ENCODE data around the gene ZBTB7C. TPM values are rescaled to one million over a fixed set of nuclear protein-coding genes. Genes with fewer than 3 reads are reported as not detected.

The ZBTB7C gene
- 10 to 100 TPM; 25.1 to 36.4 TPM for total RNA-seq

DNA sequence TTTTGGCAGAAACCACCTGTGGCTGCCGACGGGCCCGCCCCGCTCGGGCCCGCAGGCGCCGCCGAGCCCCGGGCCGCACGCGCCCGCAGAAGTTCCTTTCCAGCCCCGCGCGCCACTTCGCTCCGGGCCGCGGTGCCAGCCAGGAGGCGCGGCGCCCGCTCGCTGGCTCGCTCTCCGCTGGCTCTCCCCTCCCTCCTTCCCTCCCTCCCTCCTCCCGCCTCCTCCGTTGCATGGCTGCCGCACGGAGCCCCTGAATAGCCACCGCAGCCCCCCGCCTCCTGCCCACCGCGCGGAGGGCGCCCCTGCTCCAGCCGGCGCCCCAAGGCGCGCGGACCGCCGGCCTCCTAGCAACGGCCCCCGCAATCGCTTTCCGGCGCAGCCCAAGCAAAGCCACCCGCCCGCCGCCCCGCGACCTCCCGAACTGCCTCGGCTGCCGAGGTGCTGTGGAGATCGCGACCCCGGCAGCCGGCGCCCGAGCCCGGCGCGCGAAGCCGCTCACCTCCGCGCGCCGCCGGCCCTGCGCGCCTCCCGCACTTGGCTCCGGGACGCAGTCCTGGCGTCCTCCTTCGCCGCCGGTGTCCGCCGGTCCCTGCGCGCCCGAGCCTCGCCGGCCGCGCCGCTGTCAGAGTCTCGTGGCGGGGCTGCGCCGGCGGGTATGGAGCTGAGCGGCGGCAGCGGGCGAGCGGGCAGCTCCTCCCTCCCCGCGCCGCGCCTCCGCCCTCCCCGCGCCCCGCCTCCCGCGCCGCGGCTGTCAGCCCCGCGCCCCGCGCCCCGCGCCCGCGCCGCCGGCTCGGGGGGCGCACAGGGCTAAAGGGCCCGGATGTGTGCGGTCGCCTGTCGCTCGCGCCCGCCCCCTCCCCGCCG, at the start of gene ZBTB7C:
ZBTB7C (minus strand) TSS at position 657 of the 864 bp plus-strand sequence.
- DNase-seq, result peak; percentile 37
- H3K9me3 ChIP-seq, result no peaks in the 10 kb centered on the region
- H3K27me3 ChIP-seq, result peaks cover 46% of the 10 kb centered on the region
- H3K4me3 ChIP-seq, result peak within 1 kb of the TSS; percentile 72
- intact Hi-C loops (cut with DNase I), result no loop called here
- H3K4me1 ChIP-seq, result peaks cover 9% of the 10 kb centered on the region
- TF ChIP-seq, protein P1, sequence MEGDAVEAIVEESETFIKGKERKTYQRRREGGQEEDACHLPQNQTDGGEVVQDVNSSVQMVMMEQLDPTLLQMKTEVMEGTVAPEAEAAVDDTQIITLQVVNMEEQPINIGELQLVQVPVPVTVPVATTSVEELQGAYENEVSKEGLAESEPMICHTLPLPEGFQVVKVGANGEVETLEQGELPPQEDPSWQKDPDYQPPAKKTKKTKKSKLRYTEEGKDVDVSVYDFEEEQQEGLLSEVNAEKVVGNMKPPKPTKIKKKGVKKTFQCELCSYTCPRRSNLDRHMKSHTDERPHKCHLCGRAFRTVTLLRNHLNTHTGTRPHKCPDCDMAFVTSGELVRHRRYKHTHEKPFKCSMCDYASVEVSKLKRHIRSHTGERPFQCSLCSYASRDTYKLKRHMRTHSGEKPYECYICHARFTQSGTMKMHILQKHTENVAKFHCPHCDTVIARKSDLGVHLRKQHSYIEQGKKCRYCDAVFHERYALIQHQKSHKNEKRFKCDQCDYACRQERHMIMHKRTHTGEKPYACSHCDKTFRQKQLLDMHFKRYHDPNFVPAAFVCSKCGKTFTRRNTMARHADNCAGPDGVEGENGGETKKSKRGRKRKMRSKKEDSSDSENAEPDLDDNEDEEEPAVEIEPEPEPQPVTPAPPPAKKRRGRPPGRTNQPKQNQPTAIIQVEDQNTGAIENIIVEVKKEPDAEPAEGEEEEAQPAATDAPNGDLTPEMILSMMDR (IDR thresholded peaks at IDR 0.05), result no peak
- H3K27ac ChIP-seq, result peak within 1 kb of the TSS; percentile 4
- H3K9ac ChIP-seq (ENCODE audit: low read depth in 2 of 2, low read length in 2 of 2), result peak within 1 kb of the TSS in 1 of 2 donors; percentile 59
- no peaks in the 10 kb centered on the region for H3K36me3 ChIP-seq

DNA sequence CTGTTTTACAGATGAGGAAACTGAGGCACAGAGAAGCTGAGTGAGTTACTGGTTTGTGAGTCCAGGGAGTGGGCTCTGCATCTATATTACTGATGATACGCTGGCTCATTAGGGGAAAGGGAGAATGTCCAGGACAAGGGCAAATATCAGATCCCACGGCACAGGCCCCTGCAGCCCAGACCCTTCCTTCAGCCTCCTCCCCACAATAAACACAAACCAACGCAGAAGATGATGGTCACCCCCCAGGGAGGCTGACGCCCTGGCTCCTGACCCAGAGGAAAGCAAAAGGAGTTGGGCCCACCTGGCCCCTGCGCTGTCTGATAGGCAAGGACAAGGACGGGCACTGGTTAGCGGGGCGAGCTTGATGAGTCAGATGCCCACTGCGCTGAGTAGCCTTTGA, 47.7 kb upstream of the ZBTB7C start:
- Histone ChIP-seq H3K4me1 (no peaks in the 10 kb centered on the region), H3K9me3 (no peaks in the 10 kb centered on the region), H3K4me3 (no peak overlapping the region), H3K9ac (ENCODE audit: low read depth in 2 of 2, low read length in 2 of 2) (no peak overlapping the region), H3K27ac (no peak overlapping the region), H3K27me3 (no peaks in the 10 kb centered on the region), H3K36me3 (no peaks in the 10 kb centered on the region)
- DNase-seq, result no peak
- TF ChIP-seq, protein P1 (IDR thresholded peaks at IDR 0.05), result no peak
- intact Hi-C loops (cut with DNase I), result no loop called here

DNA sequence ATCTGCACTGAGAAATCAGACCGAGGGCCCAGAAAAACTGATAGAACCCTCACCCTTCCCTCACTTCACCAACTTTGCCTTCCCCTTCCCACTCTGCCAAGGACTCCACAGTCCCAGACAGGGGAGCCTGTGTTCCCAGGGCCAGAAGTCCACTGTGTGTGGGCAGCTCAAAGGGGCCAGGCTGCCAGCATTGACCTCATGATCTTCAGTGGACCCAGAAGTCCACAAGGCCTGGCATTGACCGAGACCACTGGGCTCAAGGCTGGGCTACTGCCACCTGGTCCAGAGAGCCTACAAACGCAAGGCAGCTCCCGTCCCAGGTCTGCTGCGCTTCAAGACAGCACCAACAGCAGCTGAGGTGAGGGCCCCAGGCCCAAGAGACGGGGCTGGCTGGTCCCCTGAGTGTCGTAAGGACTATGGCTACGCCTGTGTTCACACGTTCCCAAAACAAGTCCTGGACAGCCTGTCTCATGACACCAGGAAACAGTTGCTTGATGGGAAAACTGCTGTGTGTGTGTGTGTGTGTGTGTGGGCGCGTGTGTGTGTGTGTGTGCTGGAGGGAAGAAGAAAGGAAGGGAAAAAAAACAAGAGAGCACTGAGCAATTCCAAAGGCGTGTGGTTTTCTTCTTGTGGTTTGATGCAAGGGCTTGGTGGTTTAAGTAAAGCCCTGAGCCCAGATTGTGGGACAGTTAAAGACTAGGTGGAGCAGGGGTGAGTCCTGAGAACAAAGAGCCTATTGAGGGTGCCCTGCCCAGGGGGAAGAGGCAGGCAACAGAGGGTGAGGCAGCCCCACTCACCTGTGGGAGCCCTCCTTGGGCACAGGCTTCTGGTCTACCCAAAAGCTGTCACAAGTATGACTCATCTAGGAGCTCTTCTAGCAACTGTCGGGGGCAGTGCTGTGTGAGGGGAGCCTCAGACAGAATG, 46.6 kb upstream of the ZBTB7C start:
- TF ChIP-seq, protein P1 (IDR thresholded peaks at IDR 0.05), result no peak
- Histone ChIP-seq H3K4me3 (no peak overlapping the region), H3K27ac (no peak overlapping the region), H3K27me3 (no peaks in the 10 kb centered on the region), H3K36me3 (no peaks in the 10 kb centered on the region), H3K9ac (ENCODE audit: low read depth in 2 of 2, low read length in 2 of 2) (no peak overlapping the region), H3K9me3 (no peaks in the 10 kb centered on the region), H3K4me1 (no peaks in the 10 kb centered on the region)
- intact Hi-C loops (cut with DNase I), result no loop called here
- peak; percentile 55 for DNase-seq

DNA sequence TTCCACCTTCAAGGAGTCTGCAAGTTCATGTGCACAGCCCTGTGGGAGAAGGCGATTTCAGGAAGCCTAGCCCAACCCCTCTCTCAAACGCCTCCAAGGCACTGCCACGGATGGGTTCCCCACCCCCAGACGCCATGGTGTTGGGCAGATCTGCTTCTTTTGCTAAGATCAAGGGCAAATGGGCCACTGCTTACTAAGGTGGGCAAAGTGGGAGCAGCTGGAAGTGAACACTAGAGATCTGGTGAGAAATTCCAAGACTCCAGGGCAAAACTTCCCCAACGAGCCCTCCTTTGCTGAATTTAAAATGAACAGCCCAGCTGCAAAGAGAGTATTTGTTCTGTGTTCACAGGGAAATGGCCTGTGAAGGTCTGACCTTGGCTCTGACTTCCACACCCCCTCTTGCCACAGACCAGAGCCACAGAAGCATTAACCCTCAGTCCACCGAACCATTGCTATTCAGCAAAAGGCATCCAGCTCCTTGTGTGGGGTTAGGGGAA, 45.1 kb upstream of the ZBTB7C start:
- no peak for DNase-seq
- Histone ChIP-seq H3K4me1 (no peaks in the 10 kb centered on the region), H3K9ac (ENCODE audit: low read depth in 2 of 2, low read length in 2 of 2) (no peak overlapping the region), H3K27me3 (no peaks in the 10 kb centered on the region), H3K36me3 (no peaks in the 10 kb centered on the region), H3K27ac (no peak overlapping the region), H3K9me3 (no peaks in the 10 kb centered on the region), H3K4me3 (no peak overlapping the region)
- intact Hi-C loops (cut with DNase I), result no loop called here
- TF ChIP-seq, protein P1 (IDR thresholded peaks at IDR 0.05), result no peak

DNA sequence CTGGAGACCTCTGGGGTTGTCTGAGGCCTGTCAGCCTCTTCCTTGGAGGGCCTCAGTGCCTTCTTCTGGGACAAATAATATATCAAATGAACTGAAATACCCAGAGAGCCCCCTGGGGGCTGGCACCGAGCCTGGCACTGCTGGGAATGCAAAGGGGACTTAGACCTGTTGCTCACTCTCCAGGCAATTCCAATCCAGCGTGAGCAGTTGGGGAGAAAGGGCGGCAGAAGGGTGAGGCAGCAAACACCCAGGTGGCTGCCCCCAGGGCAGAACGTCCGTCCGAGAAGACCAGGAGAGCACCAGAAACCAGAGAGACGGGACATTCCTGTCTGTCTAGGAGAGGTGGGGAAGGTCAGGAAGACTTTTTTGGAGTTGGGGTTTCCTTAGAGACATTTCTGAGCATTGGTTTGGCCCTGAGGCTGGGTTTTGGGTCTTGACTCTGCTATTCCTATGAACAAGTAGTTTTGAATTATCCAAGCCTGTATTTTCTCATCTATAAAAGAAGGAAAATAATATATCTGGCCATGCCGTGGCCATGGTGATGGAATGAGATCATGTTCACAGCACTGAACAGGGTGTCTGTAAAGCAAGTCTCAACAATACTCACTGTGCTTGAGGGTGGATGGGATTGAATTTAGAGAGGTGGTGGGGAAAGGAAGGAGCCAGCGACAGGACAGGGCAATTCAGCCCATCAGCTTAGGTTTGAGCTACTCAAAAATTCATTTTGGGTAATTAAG, 44.3 kb upstream of the ZBTB7C start:
- DNase-seq, result no peak
- TF ChIP-seq, protein P1 (IDR thresholded peaks at IDR 0.05), result no peak

More for the DNA sequence above, 44.3 kb upstream of the ZBTB7C start:
- Histone ChIP-seq H3K27ac (no peak overlapping the region), H3K36me3 (no peaks in the 10 kb centered on the region), H3K4me1 (no peaks in the 10 kb centered on the region), H3K9ac (ENCODE audit: low read depth in 2 of 2, low read length in 2 of 2) (no peak overlapping the region), H3K4me3 (no peak overlapping the region), H3K9me3 (no peaks in the 10 kb centered on the region), H3K27me3 (no peaks in the 10 kb centered on the region)
- intact Hi-C loops (cut with DNase I), result no loop called here

All from colonic mucosa (tissue), 4 donors.